Adrenal gland (tissue), 12 donors: ENCODE data around the gene HOXC9. TPM values are rescaled to one million over a fixed set of nuclear protein-coding genes. Genes with fewer than 3 reads are reported as not detected.
A peak's percentile ranks its signal among the peaks of the same experiment; 100 is the strongest.

Experiments used
- DNase-seq, 7 donors: peaks; one replicate each; pipeline ENCODE4 v3.0.0-alpha.2; 2019 to 2020
- H3K27ac ChIP-seq, 5 donors: fragments of 200-600 bp; sonication (generic) in 4 of 5; 1 replicate in 3 of 5; 2 replicates in 2 of 5; pipeline versions ENCODE4 v1.5.1 to v1.8.0; 2016 to 2020; ENCODE audit warnings: mild to moderate bottlenecking in 1 of 5
- H3K27me3 ChIP-seq: fragments of 200-600 bp; 2 replicates; pipeline ENCODE4 v1.8.0; 2021
- H3K36me3 ChIP-seq, 2 donors: fragments of 200-600 bp; replicated peaks in 1 of 2; 1 replicate in 1 of 2; 2 replicates in 1 of 2; pipeline versions ENCODE4 v1.5.1 to v1.8.0; 2018 to 2022
- H3K4me1 ChIP-seq, 2 donors: fragments of 200-600 bp; replicated peaks in 1 of 2; 1 replicate in 1 of 2; 2 replicates in 1 of 2; pipeline versions ENCODE4 v1.5.1 to v1.8.0; 2018 to 2021
- H3K4me3 ChIP-seq, 4 donors: fragments of 200-600 bp; sonication (generic) in 3 of 4; one replicate each; pipeline ENCODE4 v1.5.1; 2016 to 2018
- H3K9me3 ChIP-seq, 3 donors: fragments of 200-600 bp; sonication (generic) in 1 of 3; replicated peaks in 1 of 3; 1 replicate in 2 of 3; 2 replicates in 1 of 3; pipeline versions ENCODE4 v1.5.1 to v1.8.0; 2016 to 2021
- POLR2A ChIP-seq, 2 donors: fragments of 450-650 bp; IDR thresholded peaks; one replicate each; pipeline ENCODE4 v1.6.1; 2017; ENCODE audit warnings: antibody characterized with exemption in 2 of 2, mild to moderate bottlenecking in 2 of 2, moderate library complexity in 1 of 2
- WGBS, 4 donors: extraction: QIAGEN DNeasy Blood & Tissue Kit in 2 of 4; methylation state at CpG; one replicate each; pipeline versions ENCODE4 v1.1.5 to v1.1.7; 2013 to 2017; 5-methylcytosine and 5-hydroxymethylcytosine counted together
- intact Hi-C, 2 donors: fragments of 100-400 bp; cut with DNase I; formaldehyde crosslinking; loops; one replicate each; pipeline versions ENCODE4 v1.14.1 to v1.15.0; 2022 to 2023
- polyA plus RNA-seq, 3 donors: library from polyadenylated mRNA; stranded (reverse); fragments of 200-250 nt in 2 of 3; fragments of 350-450 nt in 1 of 3; fragmentation: Illumina TruSeq in 1 of 3; extraction: RNeasy Lipid Tissue Mini Kit (QIAGEN cat#74804) in 1 of 3; gene quantifications; one replicate each; pipeline ENCODE4 v1.2.3, GENCODE V29; 2013 to 2014
- total RNA-seq, 9 donors: library from RNA; depleted of rRNA in 4 of 9; stranded (reverse); fragments of >200 nt in 4 of 9; fragments of 120-200 nt in 1 of 9; fragmentation: NEBNext Ultra II Directional in 1 of 9; extraction: Animal tissue kit (Norgen Biotek cat#: 25700) in 1 of 9; gene quantifications; one replicate each; pipeline versions ENCODE4 v1.1.0 to v1.2.4, GENCODE V29; 2013 to 2023
- TF ChIP-seq, protein P1 (sequence below), 6 experiments: fragments of 450-650 bp in 4 of 6; fragments of 200-600 bp in 2 of 6; sonication (generic) in 1 of 6; IDR thresholded peaks; 1 replicate in 5 of 6; 2 replicates in 1 of 6; pipeline versions ENCODE4 v1.5.1 to v1.8.0; 2016 to 2021; ENCODE audit warnings: antibody characterized with exemption in 6 of 6, mild to moderate bottlenecking in 2 of 6, moderate library complexity in 1 of 6
- donor health status: healthy with polysubstance abuse.
- donor health status: Bipolar disorder and iron deficiency.
- donor health status: DM: yes; HTN: yes; CAD: no.
- donor health status: DM: no; HTN: no; CAD: no.
- donor health status: DM: no; HTN: no; CAD: no.
- donor health status: DM: yes; HTN: yes; CAD: no.

HOXC9 gene
- total and polyA plus RNA-seq, 12 donors, result 1.2 to 12.1 (median 3.0) TPM; not detected in 1

DNA sequence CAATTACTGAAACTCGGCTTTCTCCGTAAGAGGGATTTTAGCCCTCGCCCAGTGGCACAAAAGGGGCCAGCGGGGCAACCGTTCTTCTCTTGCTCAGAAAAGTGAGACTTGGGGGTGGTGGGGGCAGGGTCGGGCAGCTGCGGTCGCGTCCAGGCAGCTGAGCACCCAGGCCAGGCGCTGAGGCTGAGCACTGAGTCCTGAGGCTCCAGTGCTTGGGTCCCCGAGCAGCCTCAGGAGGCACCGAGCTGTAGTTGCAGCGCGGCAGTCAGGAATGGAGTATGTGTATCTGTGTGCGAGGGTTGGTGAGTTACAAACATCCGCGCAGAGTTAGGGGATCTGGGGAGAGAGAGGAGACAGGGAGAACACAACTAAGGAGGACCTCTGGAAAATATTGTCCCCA, 24.2 kb downstream of the HOXC9 start:
- TF ChIP-seq, protein P1, sequence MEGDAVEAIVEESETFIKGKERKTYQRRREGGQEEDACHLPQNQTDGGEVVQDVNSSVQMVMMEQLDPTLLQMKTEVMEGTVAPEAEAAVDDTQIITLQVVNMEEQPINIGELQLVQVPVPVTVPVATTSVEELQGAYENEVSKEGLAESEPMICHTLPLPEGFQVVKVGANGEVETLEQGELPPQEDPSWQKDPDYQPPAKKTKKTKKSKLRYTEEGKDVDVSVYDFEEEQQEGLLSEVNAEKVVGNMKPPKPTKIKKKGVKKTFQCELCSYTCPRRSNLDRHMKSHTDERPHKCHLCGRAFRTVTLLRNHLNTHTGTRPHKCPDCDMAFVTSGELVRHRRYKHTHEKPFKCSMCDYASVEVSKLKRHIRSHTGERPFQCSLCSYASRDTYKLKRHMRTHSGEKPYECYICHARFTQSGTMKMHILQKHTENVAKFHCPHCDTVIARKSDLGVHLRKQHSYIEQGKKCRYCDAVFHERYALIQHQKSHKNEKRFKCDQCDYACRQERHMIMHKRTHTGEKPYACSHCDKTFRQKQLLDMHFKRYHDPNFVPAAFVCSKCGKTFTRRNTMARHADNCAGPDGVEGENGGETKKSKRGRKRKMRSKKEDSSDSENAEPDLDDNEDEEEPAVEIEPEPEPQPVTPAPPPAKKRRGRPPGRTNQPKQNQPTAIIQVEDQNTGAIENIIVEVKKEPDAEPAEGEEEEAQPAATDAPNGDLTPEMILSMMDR (IDR thresholded peaks at IDR 0.05), result no peak
- no peak for TF ChIP-seq POLR2A (IDR thresholded peaks at IDR 0.05)
- 54 to 59% (median 56%) methylated on average over 16 to 17 of the region's 17 CpGs for WGBS, 4 donors
- peak in 1 of 7 donors; percentile 62 for DNase-seq
- intact Hi-C loops, result no loop called here
- Histone ChIP-seq H3K36me3 (no peaks in the 10 kb centered on the region), H3K27me3 (no peaks in the 10 kb centered on the region), H3K4me3 (peak overlapping the region in 1 of 4 donors; percentile 21), H3K4me1 (peaks cover 17 to 23% of the 10 kb centered on the region in 2 donors), H3K9me3 (no peaks in the 10 kb centered on the region), H3K27ac (peak overlapping the region in 3 of 5 donors; percentile 25 to 95 (median 81))

DNA sequence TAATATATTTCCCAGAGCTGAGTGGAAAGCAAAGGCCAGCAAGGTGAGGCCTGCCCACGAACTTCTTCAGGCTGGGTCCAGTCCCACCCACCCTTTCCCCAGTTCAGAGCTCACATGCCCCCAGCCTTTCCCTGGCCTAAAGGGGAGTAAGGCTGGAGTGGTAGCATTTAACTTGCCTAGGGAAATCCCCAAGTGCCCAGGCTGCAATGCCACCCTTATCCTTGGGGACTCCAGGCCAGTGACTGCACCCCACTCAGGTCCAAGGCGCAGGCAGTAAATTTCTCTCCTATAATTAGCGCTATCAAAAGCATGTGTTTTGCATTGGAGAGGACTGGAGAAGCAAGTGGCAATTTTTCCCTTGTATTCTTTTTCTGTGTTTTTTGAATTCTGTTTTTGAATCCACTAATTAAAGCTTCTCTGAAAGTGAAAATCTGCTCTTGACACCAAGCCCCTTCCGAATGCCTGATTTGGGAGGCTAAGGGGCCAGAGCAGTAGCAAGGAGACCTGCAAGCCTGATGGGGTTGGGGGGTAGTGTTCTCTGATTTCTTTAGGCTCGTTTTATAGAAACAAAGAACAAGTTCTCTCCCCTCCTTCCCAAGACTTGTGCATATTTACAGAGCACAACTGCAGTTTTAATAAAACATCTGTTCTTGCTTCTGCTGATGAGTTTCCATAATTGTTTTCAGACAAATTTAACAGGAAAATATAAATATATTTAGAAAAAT, 24.8 kb downstream of the HOXC9 start:
- no peaks in the 10 kb centered on the region for H3K36me3 ChIP-seq
- peak overlapping the region in 1 of 4 donors; percentile 13 for H3K4me3 ChIP-seq
- peak overlapping the region in 3 of 5 donors; percentile 19 to 95 (median 81) for H3K27ac ChIP-seq
- intact Hi-C loops, result no loop called here
- TF ChIP-seq, protein P1 (IDR thresholded peaks at IDR 0.05), result no peak
- no peak for TF ChIP-seq POLR2A (IDR thresholded peaks at IDR 0.05)
- WGBS, 4 donors, result 55 to 66% (median 64%) methylated on average over 5 of the region's 5 CpGs
- peak in 1 of 7 donors; percentile 50 for DNase-seq
- no peaks in the 10 kb centered on the region for H3K9me3 ChIP-seq
- H3K4me1 ChIP-seq, result peaks cover 15 to 25% of the 10 kb centered on the region in 2 donors
- no peaks in the 10 kb centered on the region for H3K27me3 ChIP-seq

GRCh38 chr12:54025499-54026405, 25.8 kb downstream of the HOXC9 start:
- no peaks in the 10 kb centered on the region for H3K9me3 ChIP-seq
- peak in 1 of 7 donors; percentile 53 for DNase-seq
- H3K4me1 ChIP-seq, result peaks cover 6 to 25% of the 10 kb centered on the region in 2 donors
- H3K4me3 ChIP-seq, result no peak overlapping the region
- 46 to 69% (median 52%) methylated on average over 7 of the region's 7 CpGs for WGBS, 4 donors
- peak overlapping the region in 3 of 5 donors; percentile 48 to 95 (median 83) for H3K27ac ChIP-seq
- H3K36me3 ChIP-seq, result no peaks in the 10 kb centered on the region
- H3K27me3 ChIP-seq, result no peaks in the 10 kb centered on the region
- TF ChIP-seq, protein P1 (IDR thresholded peaks at IDR 0.05), result no peak
- no peak for TF ChIP-seq POLR2A (IDR thresholded peaks at IDR 0.05)
- intact Hi-C loops, result no loop called here
